HG02840 (cell line): Measurements from ENCODE around the gene ARMC6.

Source experiments
- ATAC-seq: cut with Tn5 transposase; IDR thresholded peaks from one replicate; pipeline ENCODE4 v1.9.1; 2021; ENCODE audit warnings: mild to moderate bottlenecking, moderate library complexity, moderate number of reproducible peaks; ENCODE audit not compliant: unreplicated experiment, low FRiP score

ARMC6 gene

GRCh38 chr19:19033426-19034203 lies at the start of gene ARMC6, which contains the start of gene SUGP2:
Gene ARMC6 (plus strand): TSS chr19:19033603. CDS start chr19:19034210, 607 bp downstream.
Gene SUGP2 (minus strand): TSS chr19:19033517. CDS start chr19:19031071, 2,446 bp downstream.
- ATAC-seq: peak; percentile 77

GRCh38 chr19:18984251-18984650 lies 49.2 kb upstream of the ARMC6 start:
- no peak for ATAC-seq

- ATAC-seq: no peak
These were observed 48.1 kb upstream of the ARMC6 start for GRCh38 chr19:18985257-18985656.

DNA sequence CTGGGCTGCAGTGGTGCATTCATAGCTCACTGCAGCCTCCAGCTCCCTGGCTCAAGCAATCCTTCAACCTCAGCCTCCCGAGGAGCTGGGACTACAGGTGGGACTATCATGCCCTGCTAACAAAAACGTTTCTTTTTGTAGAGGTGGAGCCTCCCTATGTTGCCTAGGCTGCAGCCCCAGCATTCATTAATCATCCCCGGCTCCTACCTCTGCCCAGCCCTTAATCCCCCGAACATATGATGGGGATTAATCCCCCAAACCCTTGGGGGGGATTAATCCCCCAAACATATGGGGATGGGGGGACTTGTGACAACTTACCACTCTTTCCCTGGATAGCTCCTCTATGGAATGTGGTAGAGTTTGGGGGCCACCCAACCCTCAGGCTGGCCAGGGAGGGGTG lies 45.9 kb upstream of the ARMC6 start:
- no peak for ATAC-seq

DNA sequence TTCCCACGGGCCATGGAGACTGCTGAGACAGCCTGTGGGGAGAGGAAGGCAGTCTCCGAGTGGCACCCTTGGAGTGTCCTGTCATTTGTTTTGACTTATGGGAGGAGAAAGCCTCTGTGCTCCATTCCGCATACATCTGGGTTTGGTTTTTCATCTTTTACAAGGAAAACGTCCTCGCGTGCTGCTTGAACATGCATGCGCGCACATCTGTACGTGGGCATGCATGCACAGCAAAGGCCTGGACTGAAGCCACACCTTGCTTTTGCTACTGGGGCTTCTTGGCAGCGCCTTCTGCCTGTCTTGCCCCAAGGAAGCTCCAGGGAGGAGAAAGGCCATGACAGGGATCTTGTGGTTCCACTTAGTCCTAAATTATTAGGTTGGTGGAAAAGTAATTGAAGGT lies 44.1 kb upstream of the ARMC6 start:
- no peak for ATAC-seq

- ATAC-seq: no peak
These were observed 43.2 kb upstream of the ARMC6 start for GRCh38 chr19:18990128-18990708.

GRCh38 chr19:18991006-18991405 lies 42.4 kb upstream of the ARMC6 start:
- ATAC-seq: no peak

DNA sequence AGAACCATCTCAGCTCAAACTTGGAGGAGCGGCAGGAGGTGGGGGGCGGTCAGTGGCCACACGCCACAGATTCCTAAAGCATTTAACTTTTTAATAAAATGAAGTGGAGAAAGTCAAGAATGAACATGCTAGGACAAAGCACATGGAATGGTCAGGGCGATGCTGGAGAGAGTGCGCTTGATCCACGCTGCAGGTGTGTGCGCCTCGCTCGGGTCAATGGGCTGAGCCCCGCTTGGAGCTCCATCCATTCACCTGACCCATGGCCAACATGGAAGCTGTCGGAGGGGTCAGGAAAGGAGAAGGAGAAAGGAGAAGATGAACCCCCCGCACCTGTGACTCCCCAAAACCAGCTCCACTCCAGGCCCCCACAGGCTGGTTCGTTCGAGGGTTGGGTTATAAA lies 41.9 kb upstream of the ARMC6 start:
- ATAC-seq: no peak

GRCh38 chr19:18992696-18993095 lies 40.7 kb upstream of the ARMC6 start:
- no peak for ATAC-seq

DNA sequence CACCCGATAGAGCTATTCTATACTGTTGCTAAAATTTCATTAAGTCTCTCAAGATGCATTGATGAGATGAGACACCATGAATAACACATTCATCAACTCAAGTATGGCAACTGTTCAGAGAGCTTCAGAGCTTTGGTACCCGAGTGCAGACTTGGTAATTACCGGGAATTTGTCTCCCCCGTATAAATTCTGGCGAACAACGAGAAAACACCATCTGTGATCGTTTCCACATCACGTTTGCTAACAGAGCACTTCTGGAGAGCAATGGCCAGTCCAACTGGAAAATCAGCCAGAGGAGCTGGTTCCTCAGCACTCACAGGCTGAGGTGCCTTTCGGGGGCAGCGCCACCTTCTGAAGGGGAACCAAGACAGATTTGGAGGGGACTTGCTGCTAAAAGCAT lies 40.3 kb upstream of the ARMC6 start:
- no peak for ATAC-seq

DNA sequence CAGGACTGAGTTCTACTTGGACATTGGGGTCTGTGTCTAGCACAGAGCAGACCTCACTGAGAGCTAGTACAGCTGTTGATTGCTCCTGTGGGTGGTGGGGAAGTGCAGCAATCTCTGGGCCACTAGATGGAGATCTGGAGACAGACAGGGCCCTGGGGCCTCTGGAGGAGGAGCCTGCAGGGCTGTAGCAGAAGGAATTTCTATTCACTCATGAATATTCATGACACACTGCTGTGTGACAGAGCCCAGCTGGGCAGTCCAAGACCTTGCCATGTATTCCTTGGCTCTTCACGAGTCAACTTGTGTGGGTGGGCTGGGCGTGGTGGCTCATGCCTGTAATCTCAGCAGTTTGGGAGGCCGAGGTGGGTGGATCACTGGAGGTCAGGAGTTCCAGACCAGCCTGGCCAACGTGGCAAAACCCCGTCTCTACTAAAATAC lies 37.6 kb upstream of the ARMC6 start:
- ATAC-seq: no peak

GRCh38 chr19:18996351-18996750 lies 37.1 kb upstream of the ARMC6 start:
- no peak for ATAC-seq

DNA sequence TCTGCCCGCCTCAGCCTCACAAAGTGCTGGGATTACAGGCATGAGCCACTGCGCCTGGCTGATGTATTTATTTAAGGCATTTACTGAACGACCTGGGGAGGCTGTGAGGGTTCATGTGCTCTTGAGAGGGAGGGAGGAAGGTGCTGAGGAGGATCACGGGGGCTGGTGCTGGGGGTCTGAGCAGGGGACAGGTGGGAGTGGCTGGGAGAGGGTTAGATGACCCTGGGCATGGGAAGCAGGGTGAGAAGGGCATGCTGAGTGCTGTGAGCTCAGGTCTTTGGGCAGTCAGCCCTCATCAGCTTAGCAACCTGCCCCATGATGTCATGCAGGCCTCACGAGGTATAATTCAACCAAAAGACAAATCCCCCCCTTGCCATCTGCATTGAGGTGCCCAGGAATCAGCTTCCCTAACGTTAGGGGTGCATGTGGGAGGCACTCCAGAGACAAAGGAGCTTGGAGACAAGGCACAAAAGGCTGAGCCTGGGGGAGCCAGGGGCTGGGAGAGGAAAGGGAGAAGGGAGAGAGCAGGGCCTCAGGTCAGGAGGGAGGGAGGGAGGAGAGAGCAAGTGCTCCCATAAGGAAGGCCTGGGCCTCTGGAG lies 36.5 kb upstream of the ARMC6 start:
- ATAC-seq: no peak

GRCh38 chr19:18998276-18998675 lies 35.1 kb upstream of the ARMC6 start:
- no peak for ATAC-seq

GRCh38 chr19:18999016-18999758 lies 34.2 kb upstream of the ARMC6 start:
- ATAC-seq: no peak

- ATAC-seq: no peak
These were observed 33.3 kb upstream of the ARMC6 start for GRCh38 chr19:18999896-19000620.

GRCh38 chr19:19004144-19004543 lies 29.3 kb upstream of the ARMC6 start:
- ATAC-seq: no peak

DNA sequence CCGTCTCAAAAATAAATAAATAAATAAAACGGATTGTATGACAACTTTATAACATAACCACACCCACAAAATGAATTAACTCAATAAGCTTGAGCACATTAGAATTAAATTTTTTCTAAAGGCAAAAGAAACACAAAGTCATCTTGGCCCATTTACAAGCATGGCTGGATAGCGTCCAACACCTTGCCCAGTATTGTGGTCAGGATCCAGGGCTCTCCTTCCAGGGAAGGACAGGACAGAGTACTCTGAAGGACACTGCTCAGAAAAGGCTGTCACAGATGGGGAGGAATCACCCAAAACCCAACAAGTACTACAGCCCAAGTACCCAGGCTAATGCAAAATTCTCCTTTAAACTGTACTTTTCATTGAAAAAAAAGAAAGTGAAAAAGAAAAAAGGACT lies 27.2 kb upstream of the ARMC6 start:
- no peak for ATAC-seq

GRCh38 chr19:19009951-19010350 lies 23.5 kb upstream of the ARMC6 start:
- no peak for ATAC-seq

DNA sequence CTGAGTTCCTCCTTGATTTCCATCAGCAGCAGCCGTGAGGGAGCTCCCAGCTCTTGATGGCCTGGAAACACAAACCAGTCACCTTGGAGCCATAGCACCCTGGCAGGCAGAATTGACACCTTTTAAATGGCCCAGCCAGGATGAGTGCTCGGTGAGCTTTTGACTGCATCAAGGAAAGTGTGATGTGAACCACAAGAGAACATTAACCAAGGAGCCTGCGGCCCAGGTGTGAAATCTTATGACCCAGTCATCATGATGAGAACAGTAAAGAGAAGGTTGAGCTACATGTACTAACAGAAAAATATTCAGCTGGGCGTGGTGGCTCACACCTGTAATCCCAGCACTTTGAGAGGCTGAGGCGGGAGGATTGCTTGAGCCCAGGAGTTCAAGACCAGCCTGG lies 22.9 kb upstream of the ARMC6 start:
- ATAC-seq: no peak
